H1 (cell line): ENCODE results near the gene KCMF1. TPM values are rescaled to one million over a fixed set of nuclear protein-coding genes. Genes with fewer than 3 reads are reported as not detected.

ENCODE experiments used
- CEBPB ChIP-seq: IDR thresholded peaks from 2 replicates; pipeline ENCODE4 v1.6.1; 2012; ENCODE audit warnings: low read depth, low read length
- CREB1 ChIP-seq: IDR thresholded peaks from 2 replicates; pipeline ENCODE4 v1.6.1; 2012; ENCODE audit warnings: inconsistent platforms
- EZH2 ChIP-seq: fragments of 200-600 bp; sonication (generic); IDR thresholded peaks from 2 replicates; pipeline ENCODE4 v1.7.1; 2012; ENCODE audit warnings: low read depth, mild to moderate bottlenecking, moderate library complexity, low read length, inconsistent platforms; ENCODE audit not compliant: severe bottlenecking
- HDAC6 ChIP-seq: IDR thresholded peaks from one replicate; pipeline ENCODE4 v1.7.1; 2012; ENCODE audit warnings: low read depth, mild to moderate bottlenecking, inconsistent platforms, low read length, moderate library complexity
- USF2 ChIP-seq: IDR thresholded peaks from 2 replicates; pipeline ENCODE4 v1.6.1; 2011; ENCODE audit warnings: low read length, improper control_type of control experiment
- polyA plus RNA-seq, 7 experiments: library from polyadenylated mRNA; depleted of rRNA in 3 of 7; stranded (reverse) in 5 of 7; unstranded in 2 of 7; fragments of >200 nt in 5 of 7; fragments of 200-250 nt in 2 of 7; gene quantifications; 1 replicate in 5 of 7; 2 replicates in 1 of 7; 4 replicates in 1 of 7; pipeline versions ENCODE4 v1.2.1 to v1.2.3, GENCODE V29; 2011 to 2013; ENCODE audit warnings: missing spikeins in 2 of 7, mixed read lengths in 2 of 7
- total RNA-seq: library from RNA; stranded (reverse); fragmentation: NEBNext Ultra II Directional; extraction: Animal tissue kit (Norgen Biotek cat#: 25700); gene quantifications from 2 replicates; pipeline ENCODE4 v1.2.1, GENCODE V29; 2021

The KCMF1 gene
- total and polyA plus RNA-seq, 2 of the 8 experiments (the other 6 are each of a cell fraction or from before 2014, with no cell fraction given): 86.9 to 149 TPM

- no peak for TF ChIP-seq EZH2
- no peak for TF ChIP-seq HDAC6
- no peak for TF ChIP-seq USF2
- TF ChIP-seq CEBPB: no peak
- no peak for TF ChIP-seq CREB1
These were observed 23.9 kb upstream of the KCMF1 start (continued) for GRCh38 chr2:84947010-84947593.
